Common myeloid progenitor, CD34-positive (primary cell): ENCODE data around the gene IQCF2.
A peak's percentile ranks its signal among the peaks of the same experiment; 100 is the strongest.
"Not testable (repeated sequence)": the region's sequence is repeated elsewhere in the genome, so short reads cannot be mapped to it uniquely, and the experiment has no call there.

Source experiments
- CTCF ChIA-PET: fragments of 350-600 bp; sonication (Branson Sonifier 250); formaldehyde crosslinking; loops from one replicate; lab custom pipeline; 2021; ENCODE audit warnings: antibody characterized with exemption; lab: Charles Lee
- POLR2A ChIA-PET: fragments of 350-600 bp; sonication (Branson Sonifier 250); formaldehyde crosslinking; loops from one replicate; lab custom pipeline; 2021; ENCODE audit warnings: antibody characterized with exemption; lab: Charles Lee
- DNase-seq, 3 donors: peaks; one replicate each; pipeline versions ENCODE4 v3.0.0 to v3.0.0-alpha.2; 2013
- H3K27ac ChIP-seq, 2 experiments: 1 replicate in 1 of 2; 2 replicates in 1 of 2; pipeline ENCODE4 v1.7.0; 2013; ENCODE audit warnings: inconsistent platforms in 2 of 2, low read length in 2 of 2, mild to moderate bottlenecking in 2 of 2, low read depth in 1 of 2, moderate library complexity in 1 of 2; ENCODE audit not compliant: severe bottlenecking in 2 of 2, insufficient read depth in 1 of 2, poor library complexity in 1 of 2
- H3K27me3 ChIP-seq, 5 experiments: replicated peaks in 2 of 5; 1 replicate in 3 of 5; 2 replicates in 2 of 5; pipeline versions ENCODE4 v1.6.1 to v1.7.0; 2013; ENCODE audit warnings: low read length in 4 of 5, mild to moderate bottlenecking in 2 of 5, moderate library complexity in 2 of 5, inconsistent platforms in 1 of 5; ENCODE audit not compliant: insufficient read depth in 5 of 5, control insufficient read depth in 4 of 5
- H3K36me3 ChIP-seq, 4 experiments: 1 replicate in 2 of 4; 2 replicates in 2 of 4; pipeline versions ENCODE4 v1.6.1 to v1.7.0; 2013; ENCODE audit warnings: low read length in 3 of 4, control low read depth in 1 of 4, mild to moderate bottlenecking in 1 of 4; ENCODE audit not compliant: control insufficient read depth in 4 of 4, insufficient read depth in 4 of 4
- H3K4me1 ChIP-seq, 4 experiments: 1 replicate in 3 of 4; 2 replicates in 1 of 4; pipeline versions ENCODE4 v1.6.1 to v1.7.1; 2013; ENCODE audit warnings: low read length in 3 of 4, mild to moderate bottlenecking in 3 of 4, control low read depth in 1 of 4, inconsistent platforms in 1 of 4, moderate library complexity in 1 of 4; ENCODE audit not compliant: control insufficient read depth in 4 of 4, insufficient read depth in 4 of 4; ENCODE audit errors: control extremely low read depth in 1 of 4
- H3K4me3 ChIP-seq, 7 experiments: 1 replicate in 4 of 7; 2 replicates in 3 of 7; pipeline versions ENCODE4 v1.5.1 to v1.7.0; 2013; ENCODE audit warnings: mild to moderate bottlenecking in 7 of 7, low read length in 6 of 7, moderate library complexity in 6 of 7, inconsistent platforms in 2 of 7, low read depth in 2 of 7, control low read depth in 1 of 7; ENCODE audit not compliant: insufficient read depth in 4 of 7, control insufficient read depth in 1 of 7; ENCODE audit errors: extremely low read depth in 1 of 7
- H3K9me3 ChIP-seq, 5 experiments: 1 replicate in 4 of 5; 2 replicates in 1 of 5; pipeline versions ENCODE4 v1.6.1 to v1.7.1; 2013; ENCODE audit warnings: low read length in 4 of 5, mild to moderate bottlenecking in 2 of 5, inconsistent platforms in 1 of 5, low read depth in 1 of 5, moderate library complexity in 1 of 5; ENCODE audit not compliant: control insufficient read depth in 4 of 5, insufficient read depth in 2 of 5; ENCODE audit errors: control extremely low read depth in 1 of 5
- WGBS: methylation state at CpG from one replicate; pipeline ENCODE4 v1.1.5; 2013; ENCODE audit not compliant: insufficient coverage; 5-methylcytosine and 5-hydroxymethylcytosine counted together

IQCF2 gene

DNA sequence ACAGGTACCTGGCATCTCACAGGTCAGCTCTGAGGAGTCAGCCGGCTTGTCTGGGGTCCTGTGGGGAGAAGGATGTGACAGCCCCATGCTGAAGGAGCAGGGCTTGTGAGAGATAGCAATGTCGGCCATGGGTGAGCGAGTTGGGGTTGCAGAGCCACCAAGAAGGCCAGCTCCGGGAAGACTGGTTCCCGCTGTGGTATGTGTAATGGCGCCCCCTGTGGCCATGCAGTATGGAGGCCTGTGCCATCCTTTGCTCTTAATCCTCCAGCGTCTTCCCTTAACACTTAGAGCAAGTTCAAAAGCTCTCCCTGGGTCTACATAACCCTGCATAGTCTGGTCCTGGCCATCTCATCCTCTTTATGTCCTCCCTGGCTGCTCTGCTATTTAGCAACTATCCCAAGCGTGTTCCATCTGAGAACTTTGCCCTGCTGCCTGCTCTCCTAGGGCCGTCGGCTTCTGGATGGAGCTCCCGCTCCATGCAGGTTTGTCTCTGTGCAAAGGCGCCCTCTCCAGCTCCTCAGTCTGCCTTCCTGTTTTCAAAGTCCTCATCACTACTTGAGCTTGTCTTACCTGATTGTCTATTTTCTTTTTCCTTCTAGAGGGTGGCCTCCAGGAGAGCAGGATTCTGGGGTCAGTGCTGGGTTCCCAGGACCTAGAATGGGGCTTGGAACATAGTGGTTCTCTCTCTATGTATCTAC is 41.6 kb upstream of the IQCF2 start:
- no peak overlapping the region for H3K4me3 ChIP-seq
- POLR2A ChIA-PET, result no interaction called here
- CTCF ChIA-PET, result no interaction called here
- peaks cover 0 to 5% (median 0%) of the 10 kb centered on the region in 5 experiments for H3K27me3 ChIP-seq
- no peaks in the 10 kb centered on the region for H3K4me1 ChIP-seq
- H3K9me3 ChIP-seq, result peaks cover 0 to 3% (median 0%) of the 10 kb centered on the region in 5 experiments
- WGBS, result 64% methylated on average over 12 of the region's 12 CpGs
- H3K36me3 ChIP-seq, result no peaks in the 10 kb centered on the region
- DNase-seq, result peak in 1 of 3 donors; percentile 7
- H3K27ac ChIP-seq, result no peak overlapping the region

- POLR2A ChIA-PET, result no interaction called here
- H3K36me3 ChIP-seq, result no peaks in the 10 kb centered on the region
- peaks cover 0 to 13% (median 7%) of the 10 kb centered on the region in 5 experiments for H3K9me3 ChIP-seq
- no peak overlapping the region for H3K27ac ChIP-seq
- H3K4me1 ChIP-seq, result no peaks in the 10 kb centered on the region
- CTCF ChIA-PET, result no interaction called here
- H3K27me3 ChIP-seq, result peaks cover 0 to 3% (median 0%) of the 10 kb centered on the region in 5 experiments
- no peak for DNase-seq
- no peak overlapping the region for H3K4me3 ChIP-seq
- 100% methylated on average over 1 of the region's 1 CpG for WGBS
Measured at GRCh38 chr3:51828297-51828696, 33.1 kb upstream of the IQCF2 start.

DNA sequence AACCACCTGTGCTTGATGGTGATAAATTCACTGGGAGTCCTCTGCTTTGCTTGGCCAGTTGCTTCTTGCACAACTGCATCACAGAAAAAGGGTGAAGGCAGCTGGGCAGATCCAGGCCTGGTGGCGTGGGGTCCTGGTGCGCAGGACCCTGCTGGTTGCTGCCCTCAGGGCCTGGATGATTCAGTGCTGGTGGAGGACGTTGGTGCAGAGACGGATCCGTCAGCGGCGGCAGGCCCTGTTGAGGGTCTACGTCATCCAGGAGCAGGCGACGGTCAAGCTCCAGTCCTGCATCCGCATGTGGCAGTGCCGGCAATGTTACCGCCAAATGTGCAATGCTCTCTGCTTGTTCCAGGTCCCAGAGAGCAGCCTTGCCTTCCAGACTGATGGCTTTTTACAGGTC is 31.1 kb upstream of the IQCF2 start:
- Histone ChIP-seq H3K4me3 (no peak overlapping the region), H3K9me3 (peaks cover 2 to 13% (median 7%) of the 10 kb centered on the region in 5 experiments), H3K4me1 (no peaks in the 10 kb centered on the region), H3K27ac (no peak overlapping the region), H3K36me3 (no peaks in the 10 kb centered on the region), H3K27me3 (peaks cover 0 to 3% (median 0%) of the 10 kb centered on the region in 5 experiments)
- POLR2A ChIA-PET, result no interaction called here
- no peak for DNase-seq
- 97% methylated on average over 13 of the region's 13 CpGs for WGBS
- CTCF ChIA-PET, result no interaction called here

- Histone ChIP-seq H3K27ac (no peak overlapping the region), H3K36me3 (no peaks in the 10 kb centered on the region), H3K27me3 (peaks cover 0 to 3% (median 0%) of the 10 kb centered on the region in 5 experiments), H3K4me3 (no peak overlapping the region), H3K4me1 (no peaks in the 10 kb centered on the region), H3K9me3 (peaks cover 2 to 13% (median 7%) of the 10 kb centered on the region in 5 experiments)
- ChIA-PET POLR2A (no interaction called here), CTCF (no interaction called here)
- WGBS, result 60% methylated on average over 2 of the region's 4 CpGs
- no peak for DNase-seq
Measured at GRCh38 chr3:51830836-51831385, 30.5 kb upstream of the IQCF2 start.

DNA sequence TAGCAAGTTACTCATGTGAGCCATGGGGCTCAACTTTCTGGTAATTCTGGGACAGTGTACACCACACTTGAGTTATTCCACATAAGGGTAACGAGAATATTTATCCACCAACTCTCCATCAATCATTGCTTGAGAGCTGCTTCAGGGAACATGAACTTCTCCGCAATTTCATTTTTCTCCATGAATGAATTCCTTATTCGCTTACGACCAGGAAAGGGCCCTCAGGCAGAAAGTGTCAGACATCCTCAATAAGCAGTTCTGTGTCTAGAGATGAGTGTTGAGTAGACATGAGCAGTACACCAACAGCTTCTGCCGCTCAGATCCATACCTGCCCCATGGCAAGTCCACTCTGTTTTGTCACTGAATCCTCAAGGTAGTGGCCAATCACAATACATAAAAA is 24.8 kb upstream of the IQCF2 start:
- ChIA-PET POLR2A (no interaction called here), CTCF (no interaction called here)
- WGBS, result 93% methylated on average over 4 of the region's 5 CpGs
- Histone ChIP-seq H3K27me3 (peaks cover 0 to 1% (median 0%) of the 10 kb centered on the region in 5 experiments), H3K4me1 (no peaks in the 10 kb centered on the region), H3K27ac (no peak overlapping the region), H3K9me3 (peaks cover 0 to 3% (median 0%) of the 10 kb centered on the region in 5 experiments), H3K4me3 (no peak overlapping the region), H3K36me3 (no peaks in the 10 kb centered on the region)
- DNase-seq, result no peak

DNA sequence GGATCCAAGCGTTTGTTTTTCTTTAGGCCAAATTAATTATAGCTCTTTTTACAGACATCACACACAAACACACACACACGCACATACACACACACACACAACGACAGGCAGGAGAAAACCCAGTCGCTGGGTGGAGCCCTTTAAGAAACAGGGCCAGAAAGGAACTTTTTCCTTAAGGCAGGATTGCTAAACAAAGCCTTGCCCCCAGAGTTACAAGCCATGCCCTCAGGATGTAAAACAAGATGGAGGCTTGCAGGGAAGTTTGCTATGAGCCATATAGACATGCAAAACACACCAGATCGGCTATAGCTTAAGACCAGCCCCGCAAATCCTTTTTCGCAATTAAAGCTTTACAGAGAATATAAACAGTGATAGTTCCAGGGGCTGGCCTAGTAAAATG is 16.3 kb upstream of the IQCF2 start:
- Histone ChIP-seq H3K27ac (no peak overlapping the region), H3K4me3 (no peak overlapping the region), H3K4me1 (no peaks in the 10 kb centered on the region), H3K27me3 (peaks cover 0 to 5% (median 0%) of the 10 kb centered on the region in 5 experiments), H3K9me3 (peaks cover 0 to 10% (median 0%) of the 10 kb centered on the region in 5 experiments), H3K36me3 (no peaks in the 10 kb centered on the region)
- POLR2A ChIA-PET, result no interaction called here
- CTCF ChIA-PET, result interaction anchor here (0.8 kb wide), 1 partner anchor 793 kb away, joined by 3 read pairs; no protein-coding TSS in a partner anchor
- WGBS, result 94% methylated on average over 7 of the region's 7 CpGs
- no peak for DNase-seq

GRCh38 chr3:51855411-51855810 is 6.0 kb upstream of the IQCF2 start:
- H3K27ac ChIP-seq, H3K9me3 ChIP-seq, H3K27me3 ChIP-seq, CTCF ChIA-PET, DNase-seq, POLR2A ChIA-PET, H3K4me3 ChIP-seq, H3K36me3 ChIP-seq, H3K4me1 ChIP-seq: not testable (repeated sequence)
- 100% methylated on average over 1 of the region's 1 CpG for WGBS
